ENCODE measurements around the gene RANBP10.

RANBP10 gene

DNA sequence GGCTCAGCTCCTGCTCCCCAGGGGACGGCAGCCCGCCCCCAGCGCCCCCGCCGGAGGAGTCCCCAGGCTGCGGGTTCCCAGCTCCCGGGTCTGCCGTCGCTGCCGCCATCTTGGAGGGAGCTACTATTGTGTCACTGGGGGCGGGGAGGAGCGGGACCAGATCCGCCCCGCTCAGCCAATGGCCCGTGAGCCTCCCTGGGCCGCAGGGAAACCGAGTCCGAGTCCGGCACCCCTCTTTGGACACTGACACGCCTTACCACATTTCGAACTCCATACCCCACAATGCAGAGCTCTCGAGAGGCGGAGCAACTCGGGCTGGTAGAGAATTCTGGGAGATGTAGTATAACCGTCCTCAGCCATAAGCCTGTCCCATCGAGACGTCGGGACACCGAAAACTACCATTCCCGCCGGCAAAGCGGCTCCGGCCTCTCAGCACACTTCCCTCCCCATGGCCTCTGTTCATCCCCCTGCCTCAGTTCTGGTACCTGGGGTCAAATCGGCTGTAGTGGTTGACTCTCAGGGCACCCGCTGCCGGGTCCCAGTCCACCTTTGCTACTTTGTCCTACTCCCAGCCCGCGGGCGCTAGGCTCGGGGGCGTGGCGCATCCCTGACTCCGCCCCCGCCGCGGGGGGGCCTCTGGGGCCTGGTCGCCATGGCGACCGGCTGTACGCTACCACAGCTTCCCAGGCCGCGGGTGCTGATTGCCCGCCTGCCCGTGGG is at the start of gene RANBP10, which contains the start of gene TSNAXIP1:
RANBP10 (minus strand) TSS at position 133 of the 720 bp plus-strand sequence; CDS start at position 109, 24 bp downstream.
TSNAXIP1 (plus strand) TSS at position 462 of the 720 bp plus-strand sequence. CDS start 261 bp downstream, outside the sequence.
- TF ChIP-seq, protein P1, sequence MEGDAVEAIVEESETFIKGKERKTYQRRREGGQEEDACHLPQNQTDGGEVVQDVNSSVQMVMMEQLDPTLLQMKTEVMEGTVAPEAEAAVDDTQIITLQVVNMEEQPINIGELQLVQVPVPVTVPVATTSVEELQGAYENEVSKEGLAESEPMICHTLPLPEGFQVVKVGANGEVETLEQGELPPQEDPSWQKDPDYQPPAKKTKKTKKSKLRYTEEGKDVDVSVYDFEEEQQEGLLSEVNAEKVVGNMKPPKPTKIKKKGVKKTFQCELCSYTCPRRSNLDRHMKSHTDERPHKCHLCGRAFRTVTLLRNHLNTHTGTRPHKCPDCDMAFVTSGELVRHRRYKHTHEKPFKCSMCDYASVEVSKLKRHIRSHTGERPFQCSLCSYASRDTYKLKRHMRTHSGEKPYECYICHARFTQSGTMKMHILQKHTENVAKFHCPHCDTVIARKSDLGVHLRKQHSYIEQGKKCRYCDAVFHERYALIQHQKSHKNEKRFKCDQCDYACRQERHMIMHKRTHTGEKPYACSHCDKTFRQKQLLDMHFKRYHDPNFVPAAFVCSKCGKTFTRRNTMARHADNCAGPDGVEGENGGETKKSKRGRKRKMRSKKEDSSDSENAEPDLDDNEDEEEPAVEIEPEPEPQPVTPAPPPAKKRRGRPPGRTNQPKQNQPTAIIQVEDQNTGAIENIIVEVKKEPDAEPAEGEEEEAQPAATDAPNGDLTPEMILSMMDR (IDR thresholded peaks at IDR 0.05; ENCODE audit: borderline replicate concordance, insufficient read depth, low read depth, low read length): no peak
- peak within 1 kb of the TSS; percentile 80 for H3K4me3 ChIP-seq (ENCODE audit: low read depth, low read length)

DNA sequence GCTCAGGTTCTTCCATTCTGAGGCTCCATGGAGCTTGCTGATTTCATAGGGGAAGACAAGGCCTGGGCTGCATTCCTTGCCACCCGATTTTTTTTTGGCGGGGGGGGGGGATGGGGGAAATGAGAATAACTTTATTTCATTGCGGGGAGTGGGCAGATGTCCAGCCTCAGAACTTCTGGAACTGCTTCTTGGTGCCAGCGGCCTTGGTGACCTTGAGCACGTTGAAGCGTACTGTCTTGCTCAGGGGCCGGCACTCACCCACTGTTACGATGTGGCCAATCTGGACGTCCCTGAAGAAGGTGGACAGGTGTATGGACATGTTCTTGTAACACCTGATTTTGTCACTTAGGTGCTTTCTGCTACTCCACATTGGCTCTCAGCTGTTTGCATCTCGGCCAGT is 49.4 kb upstream of the RANBP10 start:
- TF ChIP-seq, protein P1 (IDR thresholded peaks at IDR 0.05; ENCODE audit: borderline replicate concordance, insufficient read depth, low read depth, low read length): no peak
- H3K4me3 ChIP-seq (ENCODE audit: low read depth, low read length): no peak overlapping the region

DNA sequence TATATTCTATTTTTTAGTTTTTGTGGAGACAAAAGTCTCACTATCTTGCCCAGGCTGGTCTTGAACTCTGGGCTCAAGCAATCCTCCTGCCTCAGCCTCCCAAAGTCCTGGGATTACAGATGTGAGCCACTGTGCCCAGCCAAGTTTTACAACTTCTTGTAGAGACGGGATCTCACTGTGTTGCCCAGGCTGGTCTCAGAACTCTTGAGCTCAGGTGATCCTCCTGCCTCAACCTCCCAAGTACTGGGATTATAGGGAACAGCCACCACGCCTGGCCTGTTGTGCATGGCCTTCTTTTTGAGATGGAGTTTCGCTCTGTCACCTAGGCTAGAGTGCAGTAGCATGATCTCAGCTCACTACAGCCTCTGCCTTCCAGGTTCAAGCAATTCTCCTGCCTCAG is 47.3 kb upstream of the RANBP10 start:
- no peak overlapping the region for H3K4me3 ChIP-seq (ENCODE audit: low read depth, low read length)
- TF ChIP-seq, protein P1 (IDR thresholded peaks at IDR 0.05; ENCODE audit: borderline replicate concordance, insufficient read depth, low read depth, low read length): no peak

DNA sequence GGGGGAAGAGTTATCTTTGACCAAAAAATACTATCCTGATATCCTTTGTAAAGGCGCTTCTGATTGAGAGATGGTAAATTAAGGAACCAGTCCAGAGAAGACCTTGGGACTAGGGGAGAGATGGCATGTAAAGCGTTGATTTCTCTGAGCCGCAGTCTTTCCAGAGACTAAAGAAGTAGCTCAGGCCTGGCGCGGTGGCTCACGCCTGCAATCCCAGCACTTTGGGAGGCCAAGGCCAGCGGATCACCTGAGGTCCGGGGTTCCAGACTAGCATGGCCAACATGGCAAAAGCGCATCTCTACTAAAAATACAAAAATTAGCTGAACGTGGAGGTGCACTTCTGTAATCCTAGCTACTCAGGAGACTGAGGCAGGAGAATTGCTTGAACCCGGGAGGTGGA is 41.8 kb upstream of the RANBP10 start:
- peak overlapping the region; percentile 80 for H3K4me3 ChIP-seq (ENCODE audit: low read depth, low read length)
- TF ChIP-seq, protein P1 (IDR thresholded peaks at IDR 0.05; ENCODE audit: borderline replicate concordance, insufficient read depth, low read depth, low read length): no peak

DNA sequence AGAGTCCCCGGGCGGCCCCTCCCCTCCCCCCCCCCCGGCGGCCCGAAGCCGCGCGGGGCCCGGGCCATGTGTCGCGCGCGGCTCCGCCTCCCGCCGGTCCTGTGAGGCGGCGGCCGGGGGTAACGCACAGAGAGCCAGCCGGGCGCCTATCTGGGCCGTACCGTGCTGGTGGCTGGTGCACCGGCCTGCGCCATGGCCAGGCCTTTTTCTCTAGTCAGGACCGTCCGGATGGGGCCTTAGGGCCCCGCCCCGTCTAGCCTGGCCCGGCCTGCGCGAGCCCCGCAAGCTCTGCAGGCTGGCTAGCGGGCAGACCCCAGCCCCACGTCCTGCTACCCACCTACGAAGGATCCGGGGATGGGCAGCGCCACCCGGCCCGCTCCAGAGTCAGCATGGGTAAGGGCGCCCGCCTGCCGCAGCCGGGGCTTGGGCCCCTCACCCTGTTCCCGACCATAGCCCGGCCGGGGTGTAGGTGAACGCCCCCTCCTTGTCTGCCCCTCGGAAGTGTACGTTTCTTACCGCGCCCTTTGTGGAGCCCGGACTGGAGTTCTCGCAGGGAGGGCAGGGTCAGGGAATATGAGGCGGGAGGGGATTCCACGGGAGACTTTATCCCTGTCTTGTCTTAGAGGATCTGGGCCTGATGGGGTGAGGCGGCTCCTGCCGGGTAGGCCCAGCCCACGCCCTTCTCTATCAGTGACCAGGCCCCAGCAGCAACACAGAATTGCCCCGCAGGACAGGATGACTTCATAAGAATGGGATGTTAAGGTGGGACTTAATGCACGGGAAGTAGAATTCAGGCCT is 40.9 kb upstream of the RANBP10 start, which contains the start of gene CENPT:
CENPT (minus strand) TSS at position 630 of the 798 bp plus-strand sequence. CDS start 13,834 bp downstream, outside the sequence.
- H3K4me3 ChIP-seq (ENCODE audit: low read depth, low read length): peak within 1 kb of the TSS; percentile 80
- TF ChIP-seq, protein P1 (IDR thresholded peaks at IDR 0.05; ENCODE audit: borderline replicate concordance, insufficient read depth, low read depth, low read length): no peak

DNA sequence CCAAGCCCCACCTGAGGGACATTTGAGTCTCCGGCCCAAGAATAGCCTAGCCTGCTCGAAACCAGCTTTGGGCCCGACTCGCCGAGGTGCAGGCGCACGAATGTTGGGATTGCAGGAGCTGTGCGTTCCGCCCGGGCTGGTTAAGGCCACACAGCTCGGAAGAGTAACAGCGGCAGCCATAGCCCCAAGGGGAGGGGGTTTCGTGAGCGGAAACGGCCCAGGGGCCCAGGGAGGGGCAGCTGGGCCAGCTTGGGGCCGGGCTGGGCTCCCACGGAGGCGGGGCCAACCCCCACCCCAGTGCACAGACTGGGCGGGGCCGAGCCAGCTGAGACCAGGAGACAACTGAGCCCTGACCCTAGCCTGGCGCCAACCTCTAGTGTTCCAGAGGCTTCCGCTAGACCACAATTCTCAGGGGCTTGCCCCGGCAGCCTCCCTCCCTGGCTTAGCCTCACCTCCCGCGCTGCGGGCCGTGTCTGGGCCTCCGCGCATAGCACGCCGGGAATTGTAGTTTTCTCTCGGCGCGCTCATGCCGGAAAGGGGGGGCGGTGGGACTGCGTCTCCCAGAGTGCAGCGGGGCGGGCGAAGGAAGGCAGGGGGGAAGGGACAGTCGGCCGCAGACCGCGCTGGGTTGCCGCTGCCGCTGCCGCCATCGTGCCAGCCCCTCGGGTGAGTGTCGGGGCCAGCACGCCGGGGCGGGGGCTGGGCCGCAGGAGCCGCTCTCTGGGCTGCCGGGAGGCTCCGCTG is 40.1 kb upstream of the RANBP10 start, which contains the start of gene NUTF2:
NUTF2 (plus strand) TSS at position 614 of the 744 bp plus-strand sequence. CDS start 18,198 bp downstream, outside the sequence.
- TF ChIP-seq, protein P1 (IDR thresholded peaks at IDR 0.05; ENCODE audit: borderline replicate concordance, insufficient read depth, low read depth, low read length): no peak
- H3K4me3 ChIP-seq (ENCODE audit: low read depth, low read length): peak within 1 kb of the TSS; percentile 80
